ENCODE measurements around the gene CHST8. TPM values are rescaled to one million over a fixed set of nuclear protein-coding genes. Genes with fewer than 3 reads are reported as not detected.
A peak's percentile ranks its signal among the peaks of the same experiment; 100 is the strongest.
"Not testable (repeated sequence)": the region's sequence is repeated elsewhere in the genome, so short reads cannot be mapped to it uniquely, and the experiment has no call there.

CHST8 gene
- total RNA-seq, 4 donors from 2014 or later: not detected

- H3K9me3 ChIP-seq: no peaks in the 10 kb centered on the region
- intact Hi-C loops (cut with DNase I; ENCODE audit: low total_unique reads): no loop called here
- 74 to 80% methylated on average over 5 to 15 of the region's 15 CpGs for WGBS, 2 donors (ENCODE audit: low coverage in 1 of 2)
- TF ChIP-seq POLR2AphosphoS5 (IDR thresholded peaks at IDR 0.05): no peak
- TF ChIP-seq EP300 (IDR thresholded peaks at IDR 0.05; ENCODE audit: low read depth): no peak
- TF ChIP-seq POLR2A (IDR thresholded peaks at IDR 0.05): no peak
- no peak for TF ChIP-seq CTCF (IDR thresholded peaks at IDR 0.05)
- peaks cover 6 to 21% (median 15%) of the 10 kb centered on the region in 4 donors for H3K4me1 ChIP-seq
- H3K4me3 ChIP-seq: no peak overlapping the region
- no peaks in the 10 kb centered on the region for H3K27me3 ChIP-seq
- in situ Hi-C loops (cut with MboI; ENCODE audit: low pct_ligation_motif_present in 1 of 4, low pct_unique_long_range_greater_than_20kb in 1 of 4, low sequenced_read_pairs in 3 of 4): no loop called here
- H3K36me3 ChIP-seq: no peaks in the 10 kb centered on the region
- no peak for DNase-seq
- H3K27ac ChIP-seq: no peak overlapping the region
Measured at GRCh38 chr19:33815380-33816340, 193.9 kb downstream of the CHST8 start.

- H3K9me3 ChIP-seq: no peaks in the 10 kb centered on the region
- in situ Hi-C loops (cut with MboI; ENCODE audit: low pct_ligation_motif_present in 1 of 4, low pct_unique_long_range_greater_than_20kb in 1 of 4, low sequenced_read_pairs in 3 of 4): no loop called here
- H3K4me3 ChIP-seq: no peak overlapping the region
- no peak for DNase-seq
- WGBS, 2 donors (ENCODE audit: low coverage in 1 of 2): 80% methylated on average over 4 of the region's 4 CpGs; no CpG with 5 or more reads in 1 of the 2 donors
- H3K27ac ChIP-seq: no peak overlapping the region
- intact Hi-C loops (cut with DNase I; ENCODE audit: low total_unique reads): no loop called here
- no peaks in the 10 kb centered on the region for H3K36me3 ChIP-seq
- peaks cover 5% of the 10 kb centered on the region for H3K27me3 ChIP-seq
- H3K4me1 ChIP-seq: peaks cover 6 to 21% (median 18%) of the 10 kb centered on the region in 4 donors
- no peak for TF ChIP-seq POLR2A (IDR thresholded peaks at IDR 0.05)
- TF ChIP-seq POLR2AphosphoS5 (IDR thresholded peaks at IDR 0.05): no peak
- no peak for TF ChIP-seq EP300 (IDR thresholded peaks at IDR 0.05; ENCODE audit: low read depth)
- no peak for TF ChIP-seq CTCF (IDR thresholded peaks at IDR 0.05)
Measured at GRCh38 chr19:33818411-33818810, 196.7 kb downstream of the CHST8 start.

GRCh38 chr19:33819078-33819477 is 197.3 kb downstream of the CHST8 start:
- intact Hi-C loops (cut with DNase I; ENCODE audit: low total_unique reads); DNase-seq: not testable (repeated sequence)
- peak overlapping the region in 2 of 4 donors; percentile 57 to 67 for H3K27ac ChIP-seq

GRCh38 chr19:33819506-33819879 is 197.7 kb downstream of the CHST8 start:
- H3K27ac ChIP-seq: peak overlapping the region; percentile 57 to 67 (median 60)
- H3K9me3 ChIP-seq: no peaks in the 10 kb centered on the region
- DNase-seq: no peak
- H3K27me3 ChIP-seq: peaks cover 5% of the 10 kb centered on the region
- intact Hi-C loops (cut with DNase I; ENCODE audit: low total_unique reads) (no loop called here), in situ Hi-C loops (cut with MboI; ENCODE audit: low pct_ligation_motif_present in 1 of 4, low pct_unique_long_range_greater_than_20kb in 1 of 4, low sequenced_read_pairs in 3 of 4) (no loop called here)
- H3K4me1 ChIP-seq: peaks cover 6 to 21% (median 18%) of the 10 kb centered on the region in 4 donors
- no peaks in the 10 kb centered on the region for H3K36me3 ChIP-seq
- TF ChIP-seq EP300 (IDR thresholded peaks at IDR 0.05; ENCODE audit: low read depth) (no peak), POLR2AphosphoS5 (IDR thresholded peaks at IDR 0.05) (no peak), CTCF (IDR thresholded peaks at IDR 0.05) (no peak), POLR2A (IDR thresholded peaks at IDR 0.05) (no peak)
- H3K4me3 ChIP-seq: peak overlapping the region; percentile 8 to 45 (median 25)
- WGBS, 2 donors (ENCODE audit: low coverage in 1 of 2): 43% methylated on average over 9 of the region's 10 CpGs; no CpG with 5 or more reads in 1 of the 2 donors

More at GRCh38 chr19:33819078-33819477, 197.3 kb downstream of the CHST8 start:
- peaks cover 6 to 21% (median 18%) of the 10 kb centered on the region in 4 donors for H3K4me1 ChIP-seq
- in situ Hi-C loops (cut with MboI; ENCODE audit: low pct_ligation_motif_present in 1 of 4, low pct_unique_long_range_greater_than_20kb in 1 of 4, low sequenced_read_pairs in 3 of 4); H3K36me3 ChIP-seq; H3K27me3 ChIP-seq; H3K9me3 ChIP-seq; H3K4me3 ChIP-seq: not testable (repeated sequence)
- 81% methylated on average over 7 of the region's 7 CpGs; no CpG with 5 or more reads in 1 of the 2 donors for WGBS, 2 donors (ENCODE audit: low coverage in 1 of 2)
